ENCODE results near the gene AKAP5.

- no peak for TF ChIP-seq IRF1 (CRISPR knock-in tag; IDR thresholded peaks at IDR 0.05; ENCODE audit: low read depth)
- TF ChIP-seq ZNF121 (CRISPR knock-in tag; IDR thresholded peaks at IDR 0.05): no peak
- TF ChIP-seq ZNF280D (CRISPR knock-in tag; IDR thresholded peaks at IDR 0.05): no peak
- no peak for TF ChIP-seq BCL3 (CRISPR knock-in tag; IDR thresholded peaks at IDR 0.05)
- no peak for TF ChIP-seq CTCF (CRISPR knock-in tag; IDR thresholded peaks at IDR 0.05)
- TF ChIP-seq ZNF331 (CRISPR knock-in tag; IDR thresholded peaks at IDR 0.05): no peak
- no peak for TF ChIP-seq FOXK2 (IDR thresholded peaks at IDR 0.05)
- TF ChIP-seq CBX1 (IDR thresholded peaks at IDR 0.05; ENCODE audit: low read depth): no peak
- no peak for TF ChIP-seq REST (IDR thresholded peaks at IDR 0.05; ENCODE audit: borderline replicate concordance in 1 of 2, low read depth in 1 of 2, low read length in 2 of 2)
Measured at GRCh38 chr14:64516969-64517368, 51.7 kb downstream of the AKAP5 start.

Data from HepG2 (cell line).